HepG2 (cell line): ENCODE data around the gene CCDC88B. TPM values are rescaled to one million over a fixed set of nuclear protein-coding genes. Genes with fewer than 3 reads are reported as not detected.

Source experiments
- AGO2 ChIP-seq: fragments of 200-400 bp; formaldehyde crosslinking; optimal IDR thresholded peaks from 2 replicates; pipeline ENCODE3; 2017; ENCODE audit warnings: mild to moderate bottlenecking, low read depth, low read length, moderate library complexity
- ARNTL ChIP-seq: sonication (generic); formaldehyde crosslinking; IDR thresholded peaks from 2 replicates; pipeline ENCODE4 v1.4.0; 2020; ENCODE audit warnings: mild to moderate bottlenecking, missing genetic modification reagents
- CBX5 ChIP-seq: sonication (generic); formaldehyde crosslinking; IDR thresholded peaks from 2 replicates; pipeline ENCODE4 v1.4.0; 2020; ENCODE audit warnings: missing genetic modification reagents, borderline replicate concordance
- DNMT3B ChIP-seq: conservative IDR thresholded peaks from 2 replicates; pipeline ENCODE4 v1.6.1; 2016; ENCODE audit warnings: missing biosample characterization, control low read depth
- ELF1 ChIP-seq: sonication (generic); formaldehyde crosslinking; IDR thresholded peaks from 2 replicates; pipeline ENCODE4 v1.4.0; 2020; ENCODE audit warnings: missing genetic modification reagents
- ELF3 ChIP-seq: IDR thresholded peaks from 2 replicates; pipeline ENCODE4 v1.6.1; 2016; ENCODE audit warnings: missing genetic modification reagents, missing compliant biosample characterization
- ERF ChIP-seq: IDR thresholded peaks from 2 replicates; pipeline ENCODE4 v1.6.1; 2018; ENCODE audit warnings: missing biosample characterization, missing genetic modification reagents
- FOXP1 ChIP-seq, 2 experiments: fragments of 450-650 bp in 1 of 2; IDR thresholded peaks; 2 replicates each; pipeline ENCODE4 v1.6.1; 2017 to 2018; ENCODE audit warnings: antibody characterized with exemption in 1 of 2
- GATAD2A ChIP-seq: IDR thresholded peaks from 2 replicates; pipeline ENCODE4 v1.6.1; 2016
- HDAC2 ChIP-seq: sonication (generic); formaldehyde crosslinking; IDR thresholded peaks from 2 replicates; pipeline ENCODE4 v1.4.0; 2020; ENCODE audit warnings: missing genetic modification reagents
- POLR2A ChIP-seq, 2 experiments: IDR thresholded peaks; 2 replicates each; pipeline ENCODE4 v1.6.1; 2011; ENCODE audit warnings: low read depth in 2 of 2, low read length in 2 of 2, mild to moderate bottlenecking in 1 of 2, moderate library complexity in 1 of 2; ENCODE audit not compliant: insufficient read depth in 1 of 2
- POLR2G ChIP-seq: fragments of 200-400 bp; formaldehyde crosslinking; IDR thresholded peaks from 2 replicates; pipeline ENCODE4 v1.6.1; 2018; ENCODE audit warnings: mild to moderate bottlenecking, low read depth, low read length, moderate library complexity
- RBM22 ChIP-seq: fragments of 200-400 bp; formaldehyde crosslinking; optimal IDR thresholded peaks from 2 replicates; pipeline ENCODE3; 2017; ENCODE audit warnings: mild to moderate bottlenecking, low read length, moderate library complexity
- SNAI1 ChIP-seq: sonication (generic); formaldehyde crosslinking; IDR thresholded peaks from 2 replicates; pipeline ENCODE4 v1.5.0; 2020; ENCODE audit warnings: mild to moderate bottlenecking, missing genetic modification reagents, borderline replicate concordance
- ZFP36L1 ChIP-seq: sonication (generic); formaldehyde crosslinking; IDR thresholded peaks from 2 replicates; pipeline ENCODE4 v1.8.0; 2022; ENCODE audit warnings: mild to moderate bottlenecking, missing genetic modification reagents, moderate library complexity
- ZNF251 ChIP-seq: sonication (generic); formaldehyde crosslinking; IDR thresholded peaks from 2 replicates; pipeline ENCODE4 v1.9.0; 2021; ENCODE audit warnings: mild to moderate bottlenecking, missing genetic modification reagents
- ZNF891 ChIP-seq: sonication (generic); formaldehyde crosslinking; IDR thresholded peaks from 2 replicates; pipeline ENCODE4 v1.5.0; 2020; ENCODE audit warnings: mild to moderate bottlenecking, missing genetic modification reagents
- polyA plus RNA-seq, 8 experiments: library from polyadenylated mRNA; depleted of rRNA in 3 of 8; stranded (reverse) in 7 of 8; unstranded in 1 of 8; fragments of >200 nt; fragmentation: Illumina TruSeq in 4 of 8; extraction: Trizol in 4 of 8; gene quantifications; 2 replicates each; pipeline versions ENCODE4 v1.2.1 to v1.2.3, GENCODE V29; 2011 to 2016; ENCODE audit warnings: low read depth in 4 of 8, missing spikeins in 1 of 8, mixed read lengths in 1 of 8; ENCODE audit not compliant: insufficient read depth in 1 of 8
- total RNA-seq, 5 experiments: library from RNA; depleted of rRNA; stranded (reverse); fragments of >200 nt; fragmentation: Illumina TruSeq; extraction: Trizol; gene quantifications; 2 replicates each; pipeline ENCODE4 v1.2.3, GENCODE V29; 2016; ENCODE audit warnings: low read depth in 1 of 5
- TF ChIP-seq, protein P1 (sequence below): sonication (generic); formaldehyde crosslinking; IDR thresholded peaks from 2 replicates; pipeline ENCODE4 v1.4.0; 2020; ENCODE audit warnings: missing genetic modification reagents
- TF ChIP-seq, protein P2 (sequence below): sonication (generic); formaldehyde crosslinking; IDR thresholded peaks from 2 replicates; pipeline ENCODE4 v1.4.0; 2020; ENCODE audit warnings: missing genetic modification reagents
- TF ChIP-seq, protein P3 (sequence below): sonication (generic); formaldehyde crosslinking; IDR thresholded peaks from 2 replicates; pipeline ENCODE4 v1.5.1; 2020; ENCODE audit warnings: mild to moderate bottlenecking, missing genetic modification reagents, borderline replicate concordance
- TF ChIP-seq, protein P4 (sequence below): sonication (generic); formaldehyde crosslinking; IDR thresholded peaks from 2 replicates; pipeline ENCODE4 v1.4.0; 2020; ENCODE audit warnings: missing genetic modification reagents

The CCDC88B gene
- total and polyA plus RNA-seq, 2 of the 13 experiments (the other 11 are each of a cell fraction or from before 2014, with no cell fraction given): 3.6 to 4.8 TPM

DNA sequence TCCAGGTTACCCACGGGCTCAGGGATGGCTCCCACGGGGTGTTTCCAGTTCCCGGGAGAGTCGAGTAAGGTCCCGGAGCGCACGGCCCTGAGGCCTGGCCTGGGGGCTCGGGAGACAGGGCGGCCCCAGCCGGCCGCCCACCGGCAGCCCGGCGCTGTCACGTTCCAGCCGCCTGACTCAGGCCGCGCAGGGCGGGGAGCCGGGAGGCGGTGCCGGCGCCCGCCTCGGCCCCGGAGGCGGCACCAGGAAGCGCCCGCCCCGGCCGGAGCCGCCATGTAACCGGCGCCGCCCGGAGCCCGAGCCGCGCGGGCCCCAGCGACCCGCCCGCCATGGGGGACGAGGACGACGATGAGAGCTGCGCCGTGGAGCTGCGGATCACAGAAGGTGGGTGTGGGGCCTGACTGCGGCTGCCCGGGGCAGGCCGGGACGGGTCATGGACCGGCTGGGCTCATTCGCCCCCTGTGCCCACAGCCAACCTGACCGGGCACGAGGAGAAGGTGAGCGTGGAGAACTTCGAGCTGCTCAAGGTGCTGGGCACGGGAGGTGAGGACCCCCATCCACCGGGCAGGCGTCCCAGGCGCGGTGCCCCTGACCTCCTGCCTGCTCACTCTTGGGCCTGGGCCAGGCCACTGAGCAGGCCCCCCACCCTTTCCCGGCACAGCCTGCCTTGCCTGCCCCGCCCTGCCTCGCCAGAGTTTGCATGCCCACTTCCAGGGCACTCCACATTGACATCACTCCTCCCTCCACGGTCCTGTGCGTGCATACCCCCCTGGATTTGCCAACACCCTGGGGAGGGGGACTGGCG lies 19.1 kb downstream of the CCDC88B start, which contains the start of gene RPS6KA4 (continued):
- TF ChIP-seq, protein P1, sequence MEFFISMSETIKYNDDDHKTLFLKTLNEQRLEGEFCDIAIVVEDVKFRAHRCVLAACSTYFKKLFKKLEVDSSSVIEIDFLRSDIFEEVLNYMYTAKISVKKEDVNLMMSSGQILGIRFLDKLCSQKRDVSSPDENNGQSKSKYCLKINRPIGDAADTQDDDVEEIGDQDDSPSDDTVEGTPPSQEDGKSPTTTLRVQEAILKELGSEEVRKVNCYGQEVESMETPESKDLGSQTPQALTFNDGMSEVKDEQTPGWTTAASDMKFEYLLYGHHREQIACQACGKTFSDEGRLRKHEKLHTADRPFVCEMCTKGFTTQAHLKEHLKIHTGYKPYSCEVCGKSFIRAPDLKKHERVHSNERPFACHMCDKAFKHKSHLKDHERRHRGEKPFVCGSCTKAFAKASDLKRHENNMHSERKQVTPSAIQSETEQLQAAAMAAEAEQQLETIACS (CRISPR knock-in tag): no peak
- no peak for TF ChIP-seq RBM22
- no peak for TF ChIP-seq GATAD2A (CRISPR knock-in tag)
- no peak for TF ChIP-seq ZNF251
- no peak for TF ChIP-seq AGO2
- TF ChIP-seq ARNTL (CRISPR knock-in tag): peak; percentile 50
- no peak for TF ChIP-seq FOXP1 (IDR thresholded peaks at IDR 0.05)
- TF ChIP-seq FOXP1 (CRISPR knock-in tag; IDR thresholded peaks at IDR 0.05): no peak
- TF ChIP-seq ZFP36L1 (CRISPR knock-in tag): no peak
- TF ChIP-seq, protein P2, sequence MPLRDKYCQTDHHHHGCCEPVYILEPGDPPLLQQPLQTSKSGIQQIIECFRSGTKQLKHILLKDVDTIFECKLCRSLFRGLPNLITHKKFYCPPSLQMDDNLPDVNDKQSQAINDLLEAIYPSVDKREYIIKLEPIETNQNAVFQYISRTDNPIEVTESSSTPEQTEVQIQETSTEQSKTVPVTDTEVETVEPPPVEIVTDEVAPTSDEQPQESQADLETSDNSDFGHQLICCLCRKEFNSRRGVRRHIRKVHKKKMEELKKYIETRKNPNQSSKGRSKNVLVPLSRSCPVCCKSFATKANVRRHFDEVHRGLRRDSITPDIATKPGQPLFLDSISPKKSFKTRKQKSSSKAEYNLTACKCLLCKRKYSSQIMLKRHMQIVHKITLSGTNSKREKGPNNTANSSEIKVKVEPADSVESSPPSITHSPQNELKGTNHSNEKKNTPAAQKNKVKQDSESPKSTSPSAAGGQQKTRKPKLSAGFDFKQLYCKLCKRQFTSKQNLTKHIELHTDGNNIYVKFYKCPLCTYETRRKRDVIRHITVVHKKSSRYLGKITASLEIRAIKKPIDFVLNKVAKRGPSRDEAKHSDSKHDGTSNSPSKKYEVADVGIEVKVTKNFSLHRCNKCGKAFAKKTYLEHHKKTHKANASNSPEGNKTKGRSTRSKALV (CRISPR knock-in tag): no peak
- TF ChIP-seq, protein P3, sequence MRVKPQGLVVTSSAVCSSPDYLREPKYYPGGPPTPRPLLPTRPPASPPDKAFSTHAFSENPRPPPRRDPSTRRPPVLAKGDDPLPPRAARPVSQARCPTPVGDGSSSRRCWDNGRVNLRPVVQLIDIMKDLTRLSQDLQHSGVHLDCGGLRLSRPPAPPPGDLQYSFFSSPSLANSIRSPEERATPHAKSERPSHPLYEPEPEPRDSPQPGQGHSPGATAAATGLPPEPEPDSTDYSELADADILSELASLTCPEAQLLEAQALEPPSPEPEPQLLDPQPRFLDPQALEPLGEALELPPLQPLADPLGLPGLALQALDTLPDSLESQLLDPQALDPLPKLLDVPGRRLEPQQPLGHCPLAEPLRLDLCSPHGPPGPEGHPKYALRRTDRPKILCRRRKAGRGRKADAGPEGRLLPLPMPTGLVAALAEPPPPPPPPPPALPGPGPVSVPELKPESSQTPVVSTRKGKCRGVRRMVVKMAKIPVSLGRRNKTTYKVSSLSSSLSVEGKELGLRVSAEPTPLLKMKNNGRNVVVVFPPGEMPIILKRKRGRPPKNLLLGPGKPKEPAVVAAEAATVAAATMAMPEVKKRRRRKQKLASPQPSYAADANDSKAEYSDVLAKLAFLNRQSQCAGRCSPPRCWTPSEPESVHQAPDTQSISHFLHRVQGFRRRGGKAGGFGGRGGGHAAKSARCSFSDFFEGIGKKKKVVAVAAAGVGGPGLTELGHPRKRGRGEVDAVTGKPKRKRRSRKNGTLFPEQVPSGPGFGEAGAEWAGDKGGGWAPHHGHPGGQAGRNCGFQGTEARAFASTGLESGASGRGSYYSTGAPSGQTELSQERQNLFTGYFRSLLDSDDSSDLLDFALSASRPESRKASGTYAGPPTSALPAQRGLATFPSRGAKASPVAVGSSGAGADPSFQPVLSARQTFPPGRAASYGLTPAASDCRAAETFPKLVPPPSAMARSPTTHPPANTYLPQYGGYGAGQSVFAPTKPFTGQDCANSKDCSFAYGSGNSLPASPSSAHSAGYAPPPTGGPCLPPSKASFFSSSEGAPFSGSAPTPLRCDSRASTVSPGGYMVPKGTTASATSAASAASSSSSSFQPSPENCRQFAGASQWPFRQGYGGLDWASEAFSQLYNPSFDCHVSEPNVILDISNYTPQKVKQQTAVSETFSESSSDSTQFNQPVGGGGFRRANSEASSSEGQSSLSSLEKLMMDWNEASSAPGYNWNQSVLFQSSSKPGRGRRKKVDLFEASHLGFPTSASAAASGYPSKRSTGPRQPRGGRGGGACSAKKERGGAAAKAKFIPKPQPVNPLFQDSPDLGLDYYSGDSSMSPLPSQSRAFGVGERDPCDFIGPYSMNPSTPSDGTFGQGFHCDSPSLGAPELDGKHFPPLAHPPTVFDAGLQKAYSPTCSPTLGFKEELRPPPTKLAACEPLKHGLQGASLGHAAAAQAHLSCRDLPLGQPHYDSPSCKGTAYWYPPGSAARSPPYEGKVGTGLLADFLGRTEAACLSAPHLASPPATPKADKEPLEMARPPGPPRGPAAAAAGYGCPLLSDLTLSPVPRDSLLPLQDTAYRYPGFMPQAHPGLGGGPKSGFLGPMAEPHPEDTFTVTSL (CRISPR knock-in tag): no peak
- TF ChIP-seq, protein P4, sequence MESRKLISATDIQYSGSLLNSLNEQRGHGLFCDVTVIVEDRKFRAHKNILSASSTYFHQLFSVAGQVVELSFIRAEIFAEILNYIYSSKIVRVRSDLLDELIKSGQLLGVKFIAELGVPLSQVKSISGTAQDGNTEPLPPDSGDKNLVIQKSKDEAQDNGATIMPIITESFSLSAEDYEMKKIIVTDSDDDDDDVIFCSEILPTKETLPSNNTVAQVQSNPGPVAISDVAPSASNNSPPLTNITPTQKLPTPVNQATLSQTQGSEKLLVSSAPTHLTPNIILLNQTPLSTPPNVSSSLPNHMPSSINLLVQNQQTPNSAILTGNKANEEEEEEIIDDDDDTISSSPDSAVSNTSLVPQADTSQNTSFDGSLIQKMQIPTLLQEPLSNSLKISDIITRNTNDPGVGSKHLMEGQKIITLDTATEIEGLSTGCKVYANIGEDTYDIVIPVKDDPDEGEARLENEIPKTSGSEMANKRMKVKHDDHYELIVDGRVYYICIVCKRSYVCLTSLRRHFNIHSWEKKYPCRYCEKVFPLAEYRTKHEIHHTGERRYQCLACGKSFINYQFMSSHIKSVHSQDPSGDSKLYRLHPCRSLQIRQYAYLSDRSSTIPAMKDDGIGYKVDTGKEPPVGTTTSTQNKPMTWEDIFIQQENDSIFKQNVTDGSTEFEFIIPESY (CRISPR knock-in tag): no peak
- TF ChIP-seq HDAC2 (CRISPR knock-in tag): no peak
- no peak for TF ChIP-seq ERF (CRISPR knock-in tag)
- peak; percentile 64 for TF ChIP-seq POLR2G
- no peak for TF ChIP-seq ZNF891 (CRISPR knock-in tag)
- peak; percentile 37; the same call in 1 of the 2 replicates for TF ChIP-seq ELF3 (CRISPR knock-in tag)
- TF ChIP-seq ELF1 (CRISPR knock-in tag): no peak
- no peak for TF ChIP-seq DNMT3B (CRISPR knock-in tag)
- TF ChIP-seq SNAI1: no peak
- no peak for TF ChIP-seq CBX5
- TF ChIP-seq POLR2A (IDR thresholded peaks at IDR 0.05; ENCODE audit: insufficient read depth in 1 of 2, low read depth in 2 of 2, low read length in 2 of 2): no peak; a peak in 1 of 4 replicates
